Measurements from ENCODE around the gene PLD5. TPM values are rescaled to one million over a fixed set of nuclear protein-coding genes. Genes with fewer than 3 reads are reported as not detected.

Gene PLD5
- total RNA-seq, 1 donor from 2014 or later, result not detected

GRCh38 chr1:242440757-242441156, 83.7 kb downstream of the PLD5 start:
- H3K27me3 Mint-ChIP-seq (ENCODE audit: low read depth), result peaks cover 7% of the 10 kb centered on the region
- H3K36me3 Mint-ChIP-seq (ENCODE audit: low read depth), result no peaks in the 10 kb centered on the region
- no peaks in the 10 kb centered on the region for H3K9me3 Mint-ChIP-seq (ENCODE audit: low read depth)
- no peaks in the 10 kb centered on the region for H3K4me1 Mint-ChIP-seq (ENCODE audit: low read depth)
- no peak for TF ChIP-seq CTCF (IDR thresholded peaks at IDR 0.05)
- DNase-seq (ENCODE audit: low spot score), result no peak
- no peak overlapping the region for H3K27ac Mint-ChIP-seq (ENCODE audit: unreplicated experiment)
- H3K4me3 Mint-ChIP-seq (ENCODE audit: unreplicated experiment), result no peak overlapping the region

- Mint-ChIP-seq H3K9me3 (ENCODE audit: low read depth) (peaks cover 12% of the 10 kb centered on the region), H3K36me3 (ENCODE audit: low read depth) (no peaks in the 10 kb centered on the region), H3K4me1 (ENCODE audit: low read depth) (no peaks in the 10 kb centered on the region), H3K27me3 (ENCODE audit: low read depth) (peaks cover 3% of the 10 kb centered on the region), H3K27ac (ENCODE audit: unreplicated experiment) (no peak overlapping the region), H3K4me3 (ENCODE audit: unreplicated experiment) (no peak overlapping the region)
- no peak for TF ChIP-seq CTCF (IDR thresholded peaks at IDR 0.05)
- no peak for DNase-seq (ENCODE audit: low spot score)
These were observed 89.3 kb downstream of the PLD5 start for GRCh38 chr1:242435200-242435599.

GRCh38 chr1:242432491-242433095, 91.9 kb downstream of the PLD5 start:
- TF ChIP-seq CTCF (IDR thresholded peaks at IDR 0.05), result no peak
- H3K27me3 Mint-ChIP-seq (ENCODE audit: low read depth), result peaks cover 3% of the 10 kb centered on the region
- H3K4me1 Mint-ChIP-seq (ENCODE audit: low read depth), result no peaks in the 10 kb centered on the region
- no peaks in the 10 kb centered on the region for H3K36me3 Mint-ChIP-seq (ENCODE audit: low read depth)
- no peak for DNase-seq (ENCODE audit: low spot score)
- H3K27ac Mint-ChIP-seq (ENCODE audit: unreplicated experiment), result no peak overlapping the region
- H3K9me3 Mint-ChIP-seq (ENCODE audit: low read depth), result peaks cover 12% of the 10 kb centered on the region
- no peak overlapping the region for H3K4me3 Mint-ChIP-seq (ENCODE audit: unreplicated experiment)

- Mint-ChIP-seq H3K36me3 (ENCODE audit: low read depth) (no peaks in the 10 kb centered on the region), H3K4me1 (ENCODE audit: low read depth) (no peaks in the 10 kb centered on the region), H3K4me3 (ENCODE audit: unreplicated experiment) (no peak overlapping the region), H3K27me3 (ENCODE audit: low read depth) (peaks cover 3% of the 10 kb centered on the region), H3K27ac (ENCODE audit: unreplicated experiment) (no peak overlapping the region), H3K9me3 (ENCODE audit: low read depth) (peaks cover 12% of the 10 kb centered on the region)
- DNase-seq (ENCODE audit: low spot score), result no peak
- no peak for TF ChIP-seq CTCF (IDR thresholded peaks at IDR 0.05)
These were observed 92.7 kb downstream of the PLD5 start for GRCh38 chr1:242431786-242432185.

GRCh38 chr1:242430956-242431355, 93.5 kb downstream of the PLD5 start:
- H3K27ac Mint-ChIP-seq (ENCODE audit: unreplicated experiment), result no peak overlapping the region
- peaks cover 3% of the 10 kb centered on the region for H3K27me3 Mint-ChIP-seq (ENCODE audit: low read depth)
- H3K36me3 Mint-ChIP-seq (ENCODE audit: low read depth), result no peaks in the 10 kb centered on the region
- TF ChIP-seq CTCF (IDR thresholded peaks at IDR 0.05), result no peak
- no peak for DNase-seq (ENCODE audit: low spot score)
- H3K4me1 Mint-ChIP-seq (ENCODE audit: low read depth), result no peaks in the 10 kb centered on the region
- H3K9me3 Mint-ChIP-seq (ENCODE audit: low read depth), result peaks cover 12% of the 10 kb centered on the region
- no peak overlapping the region for H3K4me3 Mint-ChIP-seq (ENCODE audit: unreplicated experiment)
